GM18520 (cell line): ENCODE measurements around the gene CRLF1.

ENCODE experiments used
- ATAC-seq: cut with Tn5 transposase; IDR thresholded peaks from one replicate; pipeline ENCODE4 v1.9.1; 2021; ENCODE audit not compliant: unreplicated experiment

Gene CRLF1

GRCh38 chr19:18636969-18637629 is 30.5 kb upstream of the CRLF1 start, which contains the start of gene KLHL26:
Gene KLHL26 (plus strand): TSS chr19:18637028. CDS start chr19:18637055, 27 bp downstream.
- ATAC-seq = no peak

DNA sequence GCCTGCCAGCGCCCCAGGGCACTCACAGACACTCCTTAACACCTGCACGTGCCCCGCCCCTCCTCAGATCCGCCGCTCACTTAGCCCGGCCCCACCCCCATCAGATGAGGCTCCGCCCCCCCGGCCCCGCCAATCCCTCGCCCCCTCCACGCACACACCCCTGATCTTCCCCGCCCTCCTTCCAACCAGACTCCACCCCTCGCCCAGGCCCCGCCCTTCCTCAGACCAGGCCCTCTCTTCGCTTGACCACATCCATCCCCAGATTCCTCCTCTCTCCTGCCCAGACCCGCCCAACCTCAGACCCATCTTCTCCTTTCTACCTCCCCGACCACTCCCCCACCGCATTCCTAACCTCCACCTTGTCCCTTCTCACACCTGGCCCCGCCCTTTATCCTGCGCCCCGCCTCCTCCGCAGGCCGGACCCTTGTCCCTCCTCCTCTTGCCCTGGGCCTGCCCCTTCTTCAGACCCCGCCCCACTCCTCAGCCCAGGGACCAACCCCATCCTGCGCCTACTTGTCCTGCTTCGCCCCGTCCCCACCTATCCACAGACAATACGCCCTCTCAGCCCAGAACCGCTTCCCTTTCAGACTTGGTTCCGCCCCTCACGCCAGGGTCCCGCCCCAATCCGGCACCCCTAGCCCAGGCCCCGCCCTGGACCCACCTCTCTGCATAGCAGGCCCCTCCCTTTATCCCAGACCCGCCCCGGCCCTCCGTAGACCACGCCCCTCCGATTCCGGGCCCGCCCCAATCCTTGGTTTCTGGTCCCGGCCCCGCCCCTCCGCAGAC is 29.8 kb upstream of the CRLF1 start:
- peak; percentile 64 for ATAC-seq

DNA sequence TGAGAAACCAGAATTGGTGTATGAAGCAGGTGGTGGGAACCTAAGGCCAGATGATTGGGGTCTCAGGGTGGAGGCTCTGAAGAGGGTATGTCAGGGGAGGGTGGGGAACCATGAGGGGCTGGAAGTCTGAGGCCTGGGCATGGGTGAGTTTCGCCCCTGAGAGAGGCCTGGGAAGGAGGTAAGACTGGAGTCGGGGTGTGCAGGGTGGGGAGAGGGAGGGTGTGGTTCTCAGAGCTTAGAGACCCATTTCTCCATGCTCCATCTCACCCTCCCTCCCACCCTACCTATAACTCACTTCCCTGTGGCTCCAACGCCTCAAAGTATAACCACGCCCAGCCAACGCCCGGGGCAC is 29.2 kb upstream of the CRLF1 start:
- no peak for ATAC-seq

DNA sequence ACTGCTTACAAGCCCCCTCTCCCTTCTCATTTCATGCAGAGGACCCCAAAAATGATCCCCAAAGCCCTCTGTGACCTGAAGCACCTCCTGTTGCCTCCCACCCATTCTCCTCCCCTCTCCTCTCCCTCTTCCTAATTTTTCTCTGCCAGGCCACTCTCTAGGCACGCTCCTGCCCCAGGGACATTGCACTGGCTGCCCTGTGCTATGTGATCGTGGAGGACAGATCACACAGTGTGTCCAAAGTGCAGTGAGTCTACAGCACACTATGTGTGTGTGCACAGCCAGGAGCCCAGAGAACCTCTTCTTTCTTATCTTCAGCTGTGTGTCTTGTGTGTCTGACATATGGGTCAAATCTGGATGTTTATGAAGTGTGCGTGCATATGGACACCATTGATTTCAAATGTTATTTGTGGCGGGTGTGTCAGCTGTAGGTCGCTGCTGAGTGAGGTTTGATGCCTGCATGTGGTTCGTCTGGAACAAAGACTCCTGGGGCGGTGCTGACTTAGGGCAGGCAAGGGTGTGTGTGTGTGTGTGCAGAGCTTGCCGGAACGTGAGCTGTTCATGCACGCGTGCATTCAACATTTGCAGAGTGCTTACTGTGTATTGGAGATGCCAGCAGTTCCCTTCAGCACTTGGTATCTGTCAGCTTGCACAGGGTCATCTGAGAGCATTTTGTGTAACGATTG is 28.2 kb upstream of the CRLF1 start:
- no peak for ATAC-seq

DNA sequence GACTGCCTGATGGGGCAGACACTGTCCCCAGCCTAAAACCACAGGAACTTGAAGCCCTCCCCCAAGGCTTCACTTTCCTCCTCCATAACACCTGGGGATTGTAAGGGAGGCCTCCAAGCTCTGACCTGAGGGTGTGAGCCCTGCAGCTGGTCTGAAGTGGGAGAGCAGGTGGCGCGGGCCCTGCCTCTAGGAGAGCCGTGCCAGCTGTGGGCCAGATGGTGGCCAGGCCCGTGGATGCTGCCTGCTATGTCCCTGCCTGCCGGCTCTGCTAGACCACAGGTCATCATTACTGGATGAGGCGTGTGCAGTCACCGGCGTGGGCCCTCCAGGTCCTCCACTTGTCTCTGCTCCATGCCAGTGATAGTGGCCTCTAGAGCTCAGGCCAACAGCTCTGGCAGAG is 26.7 kb upstream of the CRLF1 start:
- ATAC-seq = no peak

- ATAC-seq = no peak
Measured at GRCh38 chr19:18629166-18630088, 22.8 kb upstream of the CRLF1 start.

DNA sequence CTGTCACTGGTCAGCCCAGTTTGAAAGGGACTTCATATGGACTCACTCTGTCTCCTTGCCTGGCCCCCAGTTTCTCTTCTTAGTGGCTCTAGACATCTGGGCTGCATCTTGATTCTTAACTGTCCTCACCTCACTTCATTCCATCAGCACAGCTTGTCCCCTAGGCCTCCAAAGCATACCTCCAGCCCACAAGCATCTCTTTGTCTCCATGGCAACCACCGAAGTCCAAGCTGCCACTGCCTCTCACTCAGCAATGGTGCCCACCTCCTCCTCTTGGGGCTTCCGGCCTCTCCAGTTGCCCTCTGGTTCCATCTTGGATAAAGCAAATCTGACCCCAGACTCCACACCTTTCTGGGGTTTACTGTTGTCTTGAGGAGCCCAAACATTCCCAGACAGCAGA is 20.3 kb upstream of the CRLF1 start:
- ATAC-seq = no peak

- no peak for ATAC-seq
Measured at GRCh38 chr19:18620902-18621301, 14.3 kb upstream of the CRLF1 start.

GRCh38 chr19:18620311-18620710 is 13.7 kb upstream of the CRLF1 start:
- no peak for ATAC-seq

DNA sequence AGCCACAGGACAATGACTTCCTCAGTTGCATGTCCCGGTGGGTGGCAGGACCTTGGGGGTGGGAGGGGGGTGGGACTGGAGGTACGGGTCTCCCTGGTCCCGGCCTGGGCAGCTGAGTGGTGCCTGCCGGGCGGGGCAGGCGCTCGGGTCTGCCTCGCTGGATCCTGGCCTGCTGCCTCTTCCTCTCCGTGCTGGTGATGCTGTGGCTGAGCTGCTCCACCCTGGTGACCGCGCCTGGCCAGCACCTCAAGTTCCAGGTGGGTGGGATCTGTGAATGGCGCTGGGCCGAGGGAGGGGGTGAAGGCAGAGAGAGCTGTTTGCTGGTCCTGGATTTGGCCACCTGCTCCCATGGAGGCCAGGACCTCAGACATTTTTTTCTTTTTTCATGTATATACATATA is 11.6 kb upstream of the CRLF1 start:
- no peak for ATAC-seq

- no peak for ATAC-seq
Measured at GRCh38 chr19:18617562-18617961, 11.0 kb upstream of the CRLF1 start.

GRCh38 chr19:18616023-18616422 is 9.4 kb upstream of the CRLF1 start:
- ATAC-seq = no peak

GRCh38 chr19:18613589-18614234 is 7.1 kb upstream of the CRLF1 start:
- ATAC-seq = no peak

- no peak for ATAC-seq
Measured at GRCh38 chr19:18612772-18613588, 6.4 kb upstream of the CRLF1 start, which contains the start of gene TMEM59L. Gene TMEM59L (plus strand): TSS chr19:18612870. CDS start chr19:18612959, 89 bp downstream.

GRCh38 chr19:18612051-18612771 is 5.6 kb upstream of the CRLF1 start:
- ATAC-seq = no peak

GRCh38 chr19:18611327-18612050 is 4.9 kb upstream of the CRLF1 start:
- no peak for ATAC-seq

GRCh38 chr19:18610556-18611326 is 4.1 kb upstream of the CRLF1 start:
- ATAC-seq = no peak

GRCh38 chr19:18610245-18610555 is 3.6 kb upstream of the CRLF1 start:
- no peak for ATAC-seq
